ENCODE results near the gene DPP6. TPM values are rescaled to one million over a fixed set of nuclear protein-coding genes. Genes with fewer than 3 reads are reported as not detected.

DPP6 gene
- total RNA-seq, 1 experiment from 2014 or later, result not detected

DNA sequence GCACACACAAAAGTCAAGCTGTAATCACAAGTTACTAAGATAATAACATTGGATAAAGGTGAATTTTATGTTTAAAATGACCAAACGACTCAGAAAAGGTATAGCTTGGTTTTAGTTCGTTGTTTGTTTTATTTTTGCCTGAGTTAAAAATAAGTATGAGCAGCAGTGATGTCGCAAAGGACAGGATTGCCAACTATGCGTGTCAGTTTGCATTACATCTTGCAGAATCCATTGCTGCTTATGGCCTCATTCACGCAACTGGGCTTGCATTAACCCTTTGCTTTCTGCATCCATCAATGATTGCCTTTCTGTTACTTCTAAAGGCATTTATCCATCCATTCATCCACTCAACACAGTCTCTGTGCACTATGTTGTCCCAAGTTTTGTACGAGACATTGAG is 389.6 kb downstream of the DPP6 start:
- intact Hi-C loops (cut with micrococcal nuclease; ENCODE audit: unreplicated experiment), result no loop called here
- H3K4me1 Mint-ChIP-seq (ENCODE audit: low read depth, unreplicated experiment), result no peaks in the 10 kb centered on the region
- Histone ChIP-seq H3K9me3 (no peaks in the 10 kb centered on the region; the same call in 1 of the 2 replicates), H3K36me3 (ENCODE audit: control insufficient read depth, insufficient read depth, low read length) (no peaks in the 10 kb centered on the region), H3K4me1 (no peaks in the 10 kb centered on the region), H3K4me3 (ENCODE audit: low read depth, low read length) (no peak overlapping the region), H3K27me3 (replicated peaks; ENCODE audit: control insufficient read depth, insufficient read depth, low read length) (no peaks in the 10 kb centered on the region)
- no peaks in the 10 kb centered on the region for H3K27me3 Mint-ChIP-seq (ENCODE audit: insufficient read depth, unreplicated experiment)
- H3K4me3 Mint-ChIP-seq (ENCODE audit: unreplicated experiment), result no peak overlapping the region
- DNase-seq, result no peak
- no peak overlapping the region for H3K27ac Mint-ChIP-seq (ENCODE audit: unreplicated experiment)
- ChIA-PET CTCF (no interaction called here), POLR2A (no interaction called here)
- BruUV-seq (replicated peaks), result no TSS peak
- H3K9me3 Mint-ChIP-seq (ENCODE audit: unreplicated experiment), result peaks cover 21% of the 10 kb centered on the region
- H3K36me3 Mint-ChIP-seq (ENCODE audit: insufficient read depth, unreplicated experiment), result no peaks in the 10 kb centered on the region
- TF ChIP-seq, protein P1, sequence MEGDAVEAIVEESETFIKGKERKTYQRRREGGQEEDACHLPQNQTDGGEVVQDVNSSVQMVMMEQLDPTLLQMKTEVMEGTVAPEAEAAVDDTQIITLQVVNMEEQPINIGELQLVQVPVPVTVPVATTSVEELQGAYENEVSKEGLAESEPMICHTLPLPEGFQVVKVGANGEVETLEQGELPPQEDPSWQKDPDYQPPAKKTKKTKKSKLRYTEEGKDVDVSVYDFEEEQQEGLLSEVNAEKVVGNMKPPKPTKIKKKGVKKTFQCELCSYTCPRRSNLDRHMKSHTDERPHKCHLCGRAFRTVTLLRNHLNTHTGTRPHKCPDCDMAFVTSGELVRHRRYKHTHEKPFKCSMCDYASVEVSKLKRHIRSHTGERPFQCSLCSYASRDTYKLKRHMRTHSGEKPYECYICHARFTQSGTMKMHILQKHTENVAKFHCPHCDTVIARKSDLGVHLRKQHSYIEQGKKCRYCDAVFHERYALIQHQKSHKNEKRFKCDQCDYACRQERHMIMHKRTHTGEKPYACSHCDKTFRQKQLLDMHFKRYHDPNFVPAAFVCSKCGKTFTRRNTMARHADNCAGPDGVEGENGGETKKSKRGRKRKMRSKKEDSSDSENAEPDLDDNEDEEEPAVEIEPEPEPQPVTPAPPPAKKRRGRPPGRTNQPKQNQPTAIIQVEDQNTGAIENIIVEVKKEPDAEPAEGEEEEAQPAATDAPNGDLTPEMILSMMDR (IDR thresholded peaks at IDR 0.05; ENCODE audit: insufficient read depth in 1 of 2, low read depth in 1 of 2, low read length in 1 of 2, severe bottlenecking in 1 of 2, unreplicated experiment in 1 of 2), result no peak

DNA sequence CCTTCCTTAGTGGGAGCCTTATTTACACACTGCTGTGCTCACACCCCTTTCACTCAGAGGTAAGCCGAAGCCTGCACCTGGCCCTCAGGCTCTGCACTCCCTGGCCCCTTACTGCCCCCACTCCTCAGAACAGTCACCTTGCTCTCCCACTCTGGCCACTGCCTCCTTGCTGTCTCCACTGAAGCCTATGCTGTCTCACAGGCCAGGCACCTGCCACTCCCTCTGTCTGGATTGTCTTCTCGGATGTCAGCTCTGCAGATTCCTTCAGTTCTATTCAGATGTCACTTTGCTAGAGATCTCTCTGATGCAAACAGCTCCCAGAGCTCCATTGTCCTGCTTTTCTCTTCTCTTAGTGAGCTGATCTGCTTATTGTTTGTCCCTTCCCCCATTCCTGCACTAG is 390.7 kb downstream of the DPP6 start:
- intact Hi-C loops (cut with micrococcal nuclease; ENCODE audit: unreplicated experiment), result no loop called here
- Histone ChIP-seq H3K4me1 (no peaks in the 10 kb centered on the region), H3K36me3 (ENCODE audit: control insufficient read depth, insufficient read depth, low read length) (no peaks in the 10 kb centered on the region), H3K27me3 (replicated peaks; ENCODE audit: control insufficient read depth, insufficient read depth, low read length) (no peaks in the 10 kb centered on the region), H3K9me3 (no peaks in the 10 kb centered on the region; the same call in 1 of the 2 replicates), H3K4me3 (ENCODE audit: low read depth, low read length) (no peak overlapping the region)
- Mint-ChIP-seq H3K4me1 (ENCODE audit: low read depth, unreplicated experiment) (no peaks in the 10 kb centered on the region), H3K9me3 (ENCODE audit: unreplicated experiment) (peaks cover 21% of the 10 kb centered on the region), H3K36me3 (ENCODE audit: insufficient read depth, unreplicated experiment) (no peaks in the 10 kb centered on the region), H3K27me3 (ENCODE audit: insufficient read depth, unreplicated experiment) (no peaks in the 10 kb centered on the region), H3K27ac (ENCODE audit: unreplicated experiment) (no peak overlapping the region), H3K4me3 (ENCODE audit: unreplicated experiment) (no peak overlapping the region)
- ChIA-PET POLR2A (no interaction called here), CTCF (no interaction called here)
- BruUV-seq (replicated peaks), result no TSS peak
- TF ChIP-seq, protein P1 (IDR thresholded peaks at IDR 0.05; ENCODE audit: insufficient read depth in 1 of 2, low read depth in 1 of 2, low read length in 1 of 2, severe bottlenecking in 1 of 2, unreplicated experiment in 1 of 2), result no peak
- no peak for DNase-seq

DNA sequence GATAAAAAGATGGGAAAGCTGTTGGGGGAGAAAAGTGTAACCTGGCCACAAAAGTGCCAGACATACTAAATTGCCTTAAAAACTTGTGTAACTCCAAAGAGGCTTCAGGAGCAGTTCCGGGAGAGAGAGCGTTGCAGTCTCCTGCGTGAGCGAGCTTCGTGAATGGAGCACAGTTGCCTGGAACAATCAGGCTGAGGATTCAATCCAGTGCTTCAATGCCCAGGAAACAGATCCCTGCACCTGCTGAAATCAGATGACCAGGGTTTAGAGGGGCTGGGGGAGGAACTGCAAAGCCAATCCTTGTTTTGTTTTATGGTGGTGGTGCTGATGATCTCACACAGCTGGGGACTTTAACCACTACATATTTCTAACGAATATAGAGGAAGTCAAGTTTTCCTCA is 398.3 kb downstream of the DPP6 start:
- peaks cover 4% of the 10 kb centered on the region for H3K27me3 Mint-ChIP-seq (ENCODE audit: insufficient read depth, unreplicated experiment)
- DNase-seq, result no peak
- H3K36me3 Mint-ChIP-seq (ENCODE audit: insufficient read depth, unreplicated experiment), result no peaks in the 10 kb centered on the region
- no TSS peak for BruUV-seq (replicated peaks)
- no peaks in the 10 kb centered on the region for H3K4me1 Mint-ChIP-seq (ENCODE audit: low read depth, unreplicated experiment)
- Histone ChIP-seq H3K4me1 (no peaks in the 10 kb centered on the region), H3K4me3 (ENCODE audit: low read depth, low read length) (no peak overlapping the region), H3K9me3 (peaks cover 3% of the 10 kb centered on the region; the same call in 1 of the 2 replicates), H3K27me3 (replicated peaks; ENCODE audit: control insufficient read depth, insufficient read depth, low read length) (no peaks in the 10 kb centered on the region), H3K36me3 (ENCODE audit: control insufficient read depth, insufficient read depth, low read length) (no peaks in the 10 kb centered on the region)
- H3K27ac Mint-ChIP-seq (ENCODE audit: unreplicated experiment), result no peak overlapping the region
- H3K9me3 Mint-ChIP-seq (ENCODE audit: unreplicated experiment), result peaks cover 14% of the 10 kb centered on the region
- intact Hi-C loops (cut with micrococcal nuclease; ENCODE audit: unreplicated experiment), result no loop called here
- no peak overlapping the region for H3K4me3 Mint-ChIP-seq (ENCODE audit: unreplicated experiment)
- TF ChIP-seq, protein P1 (IDR thresholded peaks at IDR 0.05; ENCODE audit: insufficient read depth in 1 of 2, low read depth in 1 of 2, low read length in 1 of 2, severe bottlenecking in 1 of 2, unreplicated experiment in 1 of 2), result no peak
- ChIA-PET POLR2A (no interaction called here), CTCF (no interaction called here)

Data from Caco-2 (cell line).